ENCODE results near the gene MROH9.

- no peak for TF ChIP-seq GATA2 (IDR thresholded peaks at IDR 0.05; ENCODE audit: low read depth, low read length)
- no peak for TF ChIP-seq GATA3 (IDR thresholded peaks at IDR 0.05; ENCODE audit: low read depth, low read length)
These were observed 57.8 kb downstream of the MROH9 start for GRCh38 chr1:170993151-170993550.

All from SH-SY5Y (cell line).